Measurements from ENCODE around the gene TMEM107. TPM values are rescaled to one million over a fixed set of nuclear protein-coding genes. Genes with fewer than 3 reads are reported as not detected.

The TMEM107 gene
- total RNA-seq, 4 donors from 2014 or later, result 13.7 to 21.4 (median 19.4) TPM

GRCh38 chr17:8162997-8163977 is 12.9 kb downstream of the TMEM107 start:
- WGBS, result 15% methylated on average over 26 of the region's 55 CpGs
- DNase-seq (ENCODE audit: low spot score in 2 of 2), result peak in 1 of 2 donors; percentile 81
- Histone ChIP-seq H3K27ac (peak overlapping the region; percentile 97), H3K4me3 (peak overlapping the region; percentile 81), H3K36me3 (peaks cover 15% of the 10 kb centered on the region), H3K4me1 (peaks cover 59% of the 10 kb centered on the region), H3K27me3 (no peaks in the 10 kb centered on the region), H3K9me3 (no peaks in the 10 kb centered on the region)
- TF ChIP-seq POLR2A (IDR thresholded peaks at IDR 0.05), result no peak
- TF ChIP-seq CTCF (IDR thresholded peaks at IDR 0.05), result no peak
- no peak for TF ChIP-seq EP300 (IDR thresholded peaks at IDR 0.05)
- TF ChIP-seq POLR2AphosphoS5 (IDR thresholded peaks at IDR 0.05), result no peak

GRCh38 chr17:8162233-8162996 is 13.8 kb downstream of the TMEM107 start, which contains the start of gene VAMP2:
Gene VAMP2, minus strand, starts transcription at chr17:8162948. Its CDS starts 69 bp downstream, at chr17:8162879.
- H3K4me1 ChIP-seq, result peaks cover 67% of the 10 kb centered on the region

GRCh38 chr17:8161289-8162232 is 14.6 kb downstream of the TMEM107 start:
- Histone ChIP-seq H3K4me3 (peak overlapping the region; percentile 81), H3K36me3 (peaks cover 15% of the 10 kb centered on the region), H3K27me3 (no peaks in the 10 kb centered on the region), H3K27ac (peak overlapping the region; percentile 97), H3K9me3 (no peaks in the 10 kb centered on the region), H3K4me1 (peaks cover 73% of the 10 kb centered on the region)
- whole genome bisulfite sequencing, result 50% methylated on average over 16 of the region's 19 CpGs
- DNase-seq (ENCODE audit: low spot score in 2 of 2), result no peak
- TF ChIP-seq POLR2AphosphoS5 (IDR thresholded peaks at IDR 0.05), result no peak
- no peak for TF ChIP-seq CTCF (IDR thresholded peaks at IDR 0.05)
- TF ChIP-seq EP300 (IDR thresholded peaks at IDR 0.05), result no peak

More at GRCh38 chr17:8162233-8162996, 13.8 kb downstream of the TMEM107 start, which contains the start of gene VAMP2:
- peak in 1 of 2 donors; percentile 91 for DNase-seq (ENCODE audit: low spot score in 2 of 2)
- 0% methylated on average over 28 of the region's 75 CpGs for WGBS
- peak in 2 of 3 donors; percentile 27 to 33 for TF ChIP-seq POLR2AphosphoS5 (IDR thresholded peaks at IDR 0.05)
- TF ChIP-seq POLR2A (IDR thresholded peaks at IDR 0.05), result peak in 1 of 2 donors; percentile 68
- no peak for TF ChIP-seq EP300 (IDR thresholded peaks at IDR 0.05)
- TF ChIP-seq CTCF (IDR thresholded peaks at IDR 0.05), result no peak
- H3K27me3 ChIP-seq, result no peaks in the 10 kb centered on the region
- H3K9me3 ChIP-seq, result no peaks in the 10 kb centered on the region
- peak within 1 kb of the TSS; percentile 81 for H3K4me3 ChIP-seq
- H3K27ac ChIP-seq, result peak within 1 kb of the TSS; percentile 97
- H3K36me3 ChIP-seq, result peaks cover 15% of the 10 kb centered on the region

GRCh38 chr17:8160741-8161221 is 15.4 kb downstream of the TMEM107 start:
- DNase-seq (ENCODE audit: low spot score in 2 of 2), result peak in 1 of 2 donors; percentile 57
- no peaks in the 10 kb centered on the region for H3K27me3 ChIP-seq
- H3K27ac ChIP-seq, result peak overlapping the region; percentile 97
- H3K4me1 ChIP-seq, result peaks cover 68% of the 10 kb centered on the region
- peaks cover 15% of the 10 kb centered on the region for H3K36me3 ChIP-seq
- no peaks in the 10 kb centered on the region for H3K9me3 ChIP-seq
- 57% methylated on average over 5 of the region's 5 CpGs for WGBS
- peak overlapping the region; percentile 81 for H3K4me3 ChIP-seq
- no peak for TF ChIP-seq CTCF (IDR thresholded peaks at IDR 0.05)
- TF ChIP-seq POLR2AphosphoS5 (IDR thresholded peaks at IDR 0.05), result no peak
- no peak for TF ChIP-seq EP300 (IDR thresholded peaks at IDR 0.05)
- TF ChIP-seq POLR2A (IDR thresholded peaks at IDR 0.05), result no peak
